Prostate gland (tissue), 1 donor: ENCODE results near the gene ATP7B.

ENCODE experiments used
- POLR2A ChIP-seq: fragments of 450-650 bp; IDR thresholded peaks from one replicate; pipeline ENCODE4 v1.6.1; 2016; ENCODE audit warnings: antibody characterized with exemption, mild to moderate bottlenecking
- POLR2AphosphoS5 ChIP-seq: sonication (generic); formaldehyde crosslinking; IDR thresholded peaks from one replicate; pipeline ENCODE4 v1.6.1; 2017; ENCODE audit warnings: antibody characterized with exemption

DNA sequence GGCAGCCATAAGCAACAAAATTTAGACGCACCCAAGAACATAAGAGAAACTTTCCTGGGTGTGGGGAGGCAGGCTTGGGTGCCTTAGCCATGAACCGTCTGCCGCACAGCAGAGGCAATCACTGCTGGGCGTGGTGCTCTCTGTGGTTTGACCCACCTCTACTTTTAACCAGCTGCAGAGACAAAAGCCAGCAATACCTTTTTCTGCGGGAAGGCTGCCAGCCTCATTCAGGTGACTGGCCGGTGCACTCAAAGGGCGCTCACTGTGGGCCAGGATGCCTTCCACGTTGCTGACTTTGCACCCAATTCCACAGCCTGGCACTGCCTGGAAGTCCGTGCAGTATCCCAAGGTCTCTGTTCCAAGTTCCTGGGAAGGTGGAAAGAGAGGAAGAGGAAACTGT lies 69.1 kb downstream of the ATP7B start:
- TF ChIP-seq POLR2AphosphoS5: no peak
- TF ChIP-seq POLR2A: no peak
